ENCODE measurements around the gene PTPRT.

DNA sequence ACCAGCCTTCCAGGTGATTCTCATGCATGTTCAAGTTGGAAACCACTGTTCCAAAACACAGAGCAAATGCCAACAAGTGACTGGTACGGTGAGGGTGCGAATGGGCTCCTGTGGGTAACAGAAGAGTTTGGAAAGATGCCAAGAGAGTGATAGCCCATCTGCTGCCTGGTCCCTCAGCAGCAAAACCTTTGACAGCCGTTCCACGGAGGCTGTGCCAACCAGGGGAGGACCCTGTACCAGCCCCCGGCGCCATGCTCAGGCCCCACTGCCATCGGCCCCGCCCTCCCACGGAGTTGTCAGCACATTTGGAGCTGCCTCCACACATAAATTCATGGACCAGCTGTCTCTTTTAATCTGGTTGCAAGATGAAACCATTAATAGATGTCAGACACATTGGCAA, 4.4 kb upstream of the PTPRT start:
- no peak for TF ChIP-seq SNAPC2 (CRISPR knock-in tag; IDR thresholded peaks at IDR 0.05)
- no peak for TF ChIP-seq MAZ (IDR thresholded peaks at IDR 0.05; ENCODE audit: borderline replicate concordance, low read depth, low read length)
- TF ChIP-seq MAZ (CRISPR knock-in tag; IDR thresholded peaks at IDR 0.05; ENCODE audit: low read depth), result no peak
- TF ChIP-seq SMARCC2 (IDR thresholded peaks at IDR 0.05), result no peak
- TF ChIP-seq, protein P1, sequence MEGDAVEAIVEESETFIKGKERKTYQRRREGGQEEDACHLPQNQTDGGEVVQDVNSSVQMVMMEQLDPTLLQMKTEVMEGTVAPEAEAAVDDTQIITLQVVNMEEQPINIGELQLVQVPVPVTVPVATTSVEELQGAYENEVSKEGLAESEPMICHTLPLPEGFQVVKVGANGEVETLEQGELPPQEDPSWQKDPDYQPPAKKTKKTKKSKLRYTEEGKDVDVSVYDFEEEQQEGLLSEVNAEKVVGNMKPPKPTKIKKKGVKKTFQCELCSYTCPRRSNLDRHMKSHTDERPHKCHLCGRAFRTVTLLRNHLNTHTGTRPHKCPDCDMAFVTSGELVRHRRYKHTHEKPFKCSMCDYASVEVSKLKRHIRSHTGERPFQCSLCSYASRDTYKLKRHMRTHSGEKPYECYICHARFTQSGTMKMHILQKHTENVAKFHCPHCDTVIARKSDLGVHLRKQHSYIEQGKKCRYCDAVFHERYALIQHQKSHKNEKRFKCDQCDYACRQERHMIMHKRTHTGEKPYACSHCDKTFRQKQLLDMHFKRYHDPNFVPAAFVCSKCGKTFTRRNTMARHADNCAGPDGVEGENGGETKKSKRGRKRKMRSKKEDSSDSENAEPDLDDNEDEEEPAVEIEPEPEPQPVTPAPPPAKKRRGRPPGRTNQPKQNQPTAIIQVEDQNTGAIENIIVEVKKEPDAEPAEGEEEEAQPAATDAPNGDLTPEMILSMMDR (CRISPR knock-in tag; IDR thresholded peaks at IDR 0.05), result no peak
- TF ChIP-seq MZF1 (CRISPR knock-in tag; IDR thresholded peaks at IDR 0.05; ENCODE audit: borderline replicate concordance), result no peak
- no peak for TF ChIP-seq POLR2A (IDR thresholded peaks at IDR 0.05; ENCODE audit: insufficient read depth in 1 of 2, low read depth in 2 of 2, low read length in 2 of 2)
- no peak for TF ChIP-seq RAD21 (CRISPR knock-in tag; IDR thresholded peaks at IDR 0.05)
- TF ChIP-seq HIVEP1 (CRISPR knock-in tag; IDR thresholded peaks at IDR 0.05), result no peak
- TF ChIP-seq NCOA1 (CRISPR knock-in tag; IDR thresholded peaks at IDR 0.05), result no peak
- TF ChIP-seq SRSF9 (IDR thresholded peaks at IDR 0.05; ENCODE audit: borderline replicate concordance, insufficient read depth, low read depth, low read length, poor library complexity, severe bottlenecking), result no peak
- no peak for TF ChIP-seq RFX5 (IDR thresholded peaks at IDR 0.05; ENCODE audit: low read depth, low read length)
- TF ChIP-seq, protein P2, sequence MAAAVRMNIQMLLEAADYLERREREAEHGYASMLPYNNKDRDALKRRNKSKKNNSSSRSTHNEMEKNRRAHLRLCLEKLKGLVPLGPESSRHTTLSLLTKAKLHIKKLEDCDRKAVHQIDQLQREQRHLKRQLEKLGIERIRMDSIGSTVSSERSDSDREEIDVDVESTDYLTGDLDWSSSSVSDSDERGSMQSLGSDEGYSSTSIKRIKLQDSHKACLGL (CRISPR knock-in tag; IDR thresholded peaks at IDR 0.05), result no peak
- TF ChIP-seq KDM5A (IDR thresholded peaks at IDR 0.05; ENCODE audit: borderline replicate concordance, low read length), result no peak
